HUES48 (cell line): Measurements from ENCODE around the gene FBXO3.

Experiments
- H3K27ac ChIP-seq: one replicate; pipeline ENCODE4 v1.7.0; 2013; ENCODE audit warnings: low read depth, low read length, inconsistent platforms
- H3K27me3 ChIP-seq: 2 replicates; pipeline ENCODE4 v1.6.1; 2013; ENCODE audit warnings: mild to moderate bottlenecking, low read length; ENCODE audit not compliant: control insufficient read depth, insufficient read depth
- H3K36me3 ChIP-seq: 2 replicates; pipeline ENCODE4 v1.6.1; 2013; ENCODE audit warnings: low read length; ENCODE audit not compliant: control insufficient read depth, insufficient read depth
- H3K4me1 ChIP-seq: 2 replicates; pipeline ENCODE4 v1.6.1; 2013; ENCODE audit warnings: mild to moderate bottlenecking, low read length; ENCODE audit not compliant: control insufficient read depth, insufficient read depth
- H3K4me3 ChIP-seq: 2 replicates; pipeline ENCODE4 v1.5.1; 2013; ENCODE audit warnings: mild to moderate bottlenecking, low read depth, low read length
- H3K9ac ChIP-seq: 2 replicates; pipeline ENCODE4 v1.6.1; 2013; ENCODE audit warnings: mild to moderate bottlenecking, low read depth, low read length, moderate library complexity
- H3K9me3 ChIP-seq: 2 replicates; pipeline ENCODE4 v1.6.1; 2013; ENCODE audit warnings: low read length; ENCODE audit not compliant: control insufficient read depth, insufficient read depth

Gene FBXO3

DNA sequence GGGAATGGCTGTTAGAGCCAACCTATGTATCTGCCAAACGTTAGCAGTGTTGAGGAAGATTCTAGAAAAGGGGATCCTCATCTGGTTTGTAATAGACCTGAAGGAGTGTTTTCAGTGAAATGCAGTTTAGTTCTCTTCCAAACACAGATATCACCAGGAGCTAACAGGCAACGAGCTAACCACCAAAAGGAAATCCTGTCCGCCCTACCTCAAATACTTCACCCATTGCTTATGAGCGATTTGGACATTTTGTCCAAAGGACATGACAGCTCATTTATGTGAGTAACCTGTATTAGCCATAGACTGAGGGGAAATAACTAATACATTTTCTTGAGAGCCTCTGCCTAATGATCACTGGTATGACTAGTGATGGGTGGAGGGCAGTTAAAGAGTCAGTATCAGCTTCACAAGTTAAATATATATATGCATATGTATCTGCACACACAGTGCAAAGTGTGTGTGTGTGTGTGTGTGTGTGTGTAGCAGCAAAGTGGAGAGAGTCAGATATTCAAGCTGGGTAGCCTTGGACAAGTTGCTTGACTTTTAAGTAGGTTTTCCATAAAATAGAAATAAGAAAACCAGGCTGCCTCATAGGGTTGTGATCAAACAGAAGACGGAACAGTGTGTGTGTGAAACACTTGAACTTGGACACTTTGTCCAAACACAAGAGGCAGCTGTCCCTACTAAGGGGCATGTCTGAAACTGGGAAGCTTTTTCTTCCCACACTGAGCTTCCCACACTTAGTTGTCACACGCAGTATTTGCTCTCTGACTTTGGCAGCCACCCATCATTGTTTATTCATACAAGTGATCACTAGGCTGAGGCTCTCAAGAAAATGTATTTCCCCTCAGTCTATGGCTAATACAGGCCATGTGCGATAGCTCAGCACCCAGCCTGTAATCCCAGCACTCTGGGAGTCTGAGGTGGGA lies 72.8 kb downstream of the FBXO3 start:
- peak overlapping the region; percentile 82 for H3K4me3 ChIP-seq
- H3K9ac ChIP-seq, result peak overlapping the region; percentile 38; the same call in 1 of the 2 replicates
- H3K27me3 ChIP-seq, result peaks cover 10% of the 10 kb centered on the region
- H3K36me3 ChIP-seq, result no peaks in the 10 kb centered on the region; the same call in 1 of the 2 replicates
- H3K27ac ChIP-seq, result peak overlapping the region; percentile 69
- peaks cover 18% of the 10 kb centered on the region; the same call in 1 of the 2 replicates for H3K4me1 ChIP-seq
- no peaks in the 10 kb centered on the region for H3K9me3 ChIP-seq

DNA sequence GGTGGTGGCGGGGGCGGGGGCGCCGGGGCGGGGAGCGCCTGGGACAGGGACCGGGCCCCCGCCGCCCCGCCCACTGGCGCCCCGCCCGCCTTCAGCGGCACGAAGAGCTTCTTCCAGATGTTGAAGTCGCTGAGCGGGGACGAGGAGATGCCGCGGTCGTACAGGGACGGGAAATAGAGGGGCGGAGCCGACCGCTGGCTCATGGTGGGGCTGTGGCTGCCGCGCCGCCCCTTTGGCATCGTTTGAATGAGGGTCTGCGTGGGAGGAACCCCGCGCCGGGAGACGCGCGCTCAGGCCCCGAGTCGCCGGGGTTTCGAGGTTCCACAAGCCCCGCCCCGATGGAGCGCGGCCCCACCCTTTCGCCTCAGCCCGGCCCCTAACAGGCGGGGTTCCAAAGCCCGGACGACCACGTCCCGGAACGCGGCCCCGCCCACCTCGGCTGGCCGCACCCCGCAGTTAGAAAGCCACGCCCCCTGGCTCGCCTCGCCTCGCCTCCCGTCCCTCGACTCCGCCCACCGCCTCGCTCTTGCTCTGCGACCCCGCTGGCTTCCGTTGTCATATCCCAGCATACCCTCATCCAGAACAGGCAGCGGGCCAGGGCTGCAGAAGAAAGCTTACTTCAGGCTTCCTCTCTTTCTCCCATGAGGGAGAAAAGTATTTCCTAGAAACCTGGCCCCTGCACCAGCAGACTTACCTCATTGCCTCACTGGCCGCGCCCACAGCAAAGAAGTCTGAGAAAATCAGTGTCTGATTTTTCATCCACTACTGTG lies 73.6 kb downstream of the FBXO3 start, which contains the start of gene C11orf91:
C11orf91 (minus strand) TSS at position 325 of the 770 bp plus-strand sequence; CDS start at position 239, 86 bp downstream.
- Histone ChIP-seq H3K9ac (peak within 1 kb of the TSS; percentile 38; the same call in 1 of the 2 replicates), H3K36me3 (no peaks in the 10 kb centered on the region; the same call in 1 of the 2 replicates), H3K27me3 (peaks cover 10% of the 10 kb centered on the region), H3K4me1 (peaks cover 18% of the 10 kb centered on the region; the same call in 1 of the 2 replicates), H3K27ac (peak within 1 kb of the TSS; percentile 69), H3K9me3 (no peaks in the 10 kb centered on the region), H3K4me3 (peak within 1 kb of the TSS; percentile 82)

DNA sequence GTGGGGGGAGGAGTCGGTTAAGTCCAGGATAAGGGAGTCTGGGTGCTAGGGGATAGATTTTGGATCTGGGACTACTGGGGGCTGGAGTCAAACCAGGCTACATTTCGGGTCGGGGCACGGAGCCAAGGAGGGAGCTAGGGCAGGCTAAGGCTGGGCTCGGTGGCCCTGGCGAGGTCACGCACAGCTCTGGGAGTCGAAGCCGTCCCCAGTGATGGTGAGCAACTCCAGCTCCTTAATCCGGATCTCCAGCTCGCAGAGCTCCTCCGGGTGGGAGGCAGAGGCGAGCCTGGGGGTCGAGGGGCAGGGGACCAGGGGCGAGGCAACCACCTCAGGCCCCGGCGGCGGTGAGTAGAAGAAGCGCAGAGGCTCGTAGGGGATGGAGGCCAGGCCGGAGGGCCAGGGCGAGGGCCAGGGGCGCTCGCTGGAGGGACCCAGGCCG lies 74.2 kb downstream of the FBXO3 start:
- H3K4me3 ChIP-seq, result peak overlapping the region; percentile 82; the same call in 1 of the 2 replicates
- no peak overlapping the region for H3K9ac ChIP-seq
- peaks cover 24% of the 10 kb centered on the region for H3K4me1 ChIP-seq
- no peak overlapping the region for H3K27ac ChIP-seq
- peaks cover 10% of the 10 kb centered on the region for H3K27me3 ChIP-seq
- no peaks in the 10 kb centered on the region for H3K36me3 ChIP-seq
- H3K9me3 ChIP-seq, result no peaks in the 10 kb centered on the region

DNA sequence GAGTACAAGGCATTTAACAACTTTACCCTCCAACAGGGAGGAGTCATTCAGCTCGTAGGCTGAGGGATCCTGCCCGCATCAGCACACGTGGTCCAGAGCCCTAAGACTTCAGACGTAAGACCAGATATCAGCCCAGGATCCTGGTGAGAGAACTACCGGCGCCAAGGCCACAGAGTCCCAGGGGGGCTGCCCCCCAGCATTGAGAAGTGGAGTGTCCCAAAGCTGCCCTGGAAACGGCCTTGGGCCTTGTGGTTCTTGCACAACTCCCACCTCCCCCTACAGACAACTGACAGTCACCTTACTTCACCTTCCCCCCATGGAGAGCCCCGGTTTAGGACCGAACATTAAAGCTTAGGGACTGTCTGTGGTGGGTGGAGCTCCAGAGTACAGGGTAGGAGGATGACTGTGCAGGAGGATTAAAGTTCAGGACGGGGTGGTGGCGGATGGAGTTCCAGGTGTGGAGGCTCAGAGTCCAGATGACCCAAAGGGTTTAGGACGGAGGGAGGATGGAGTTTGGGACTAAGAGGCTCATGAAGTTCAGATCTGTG lies 74.7 kb downstream of the FBXO3 start:
- H3K9ac ChIP-seq, result no peak overlapping the region
- H3K36me3 ChIP-seq, result no peaks in the 10 kb centered on the region
- peaks cover 23% of the 10 kb centered on the region for H3K4me1 ChIP-seq
- no peaks in the 10 kb centered on the region for H3K9me3 ChIP-seq
- H3K27me3 ChIP-seq, result peaks cover 10% of the 10 kb centered on the region
- H3K27ac ChIP-seq, result no peak overlapping the region
- no peak overlapping the region; the same call in 1 of the 2 replicates for H3K4me3 ChIP-seq

DNA sequence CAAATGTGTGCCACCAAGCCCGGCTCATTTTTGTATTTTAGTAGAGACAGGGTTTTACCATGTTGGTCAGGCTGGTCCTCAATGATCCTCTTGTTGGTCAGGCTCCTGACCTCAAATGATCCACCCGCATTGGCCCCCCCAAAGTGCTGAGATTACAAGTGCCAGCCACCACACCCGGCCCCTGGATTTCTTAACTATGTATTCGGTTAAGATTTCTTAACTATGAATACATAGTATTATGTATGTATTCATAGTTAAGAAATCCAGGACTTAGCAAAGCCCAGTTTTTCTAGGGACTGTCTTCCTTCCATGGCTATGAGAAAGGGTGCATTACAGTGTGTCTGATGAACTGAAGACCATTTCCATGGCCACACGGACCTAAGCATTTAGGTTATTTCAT lies 75.4 kb downstream of the FBXO3 start:
- Histone ChIP-seq H3K27ac (no peak overlapping the region), H3K36me3 (no peaks in the 10 kb centered on the region), H3K9me3 (no peaks in the 10 kb centered on the region), H3K27me3 (peaks cover 10% of the 10 kb centered on the region), H3K9ac (no peak overlapping the region), H3K4me1 (peaks cover 20% of the 10 kb centered on the region), H3K4me3 (no peak overlapping the region)

DNA sequence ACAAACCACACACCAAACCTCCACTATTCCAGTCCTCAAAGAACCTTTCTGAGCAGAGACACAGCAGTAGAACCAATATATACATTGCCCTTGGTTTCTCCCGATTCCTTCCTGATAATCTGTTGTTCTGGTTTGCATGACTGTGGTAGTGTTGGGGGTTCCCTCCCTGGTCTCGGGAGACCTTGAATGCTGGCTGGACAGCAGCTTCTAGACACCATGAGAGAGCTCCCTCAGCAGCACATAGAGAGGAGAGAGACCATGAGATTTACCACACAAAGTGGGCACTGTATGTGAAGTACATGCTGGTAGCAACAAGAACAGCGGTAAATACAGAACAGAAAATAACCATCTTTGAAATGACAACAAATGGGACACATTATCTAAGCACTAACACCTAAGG lies 76.3 kb downstream of the FBXO3 start:
- Histone ChIP-seq H3K4me3 (no peak overlapping the region), H3K36me3 (no peaks in the 10 kb centered on the region), H3K4me1 (peaks cover 23% of the 10 kb centered on the region), H3K9me3 (no peaks in the 10 kb centered on the region), H3K27me3 (peaks cover 10% of the 10 kb centered on the region), H3K27ac (no peak overlapping the region), H3K9ac (no peak overlapping the region)

DNA sequence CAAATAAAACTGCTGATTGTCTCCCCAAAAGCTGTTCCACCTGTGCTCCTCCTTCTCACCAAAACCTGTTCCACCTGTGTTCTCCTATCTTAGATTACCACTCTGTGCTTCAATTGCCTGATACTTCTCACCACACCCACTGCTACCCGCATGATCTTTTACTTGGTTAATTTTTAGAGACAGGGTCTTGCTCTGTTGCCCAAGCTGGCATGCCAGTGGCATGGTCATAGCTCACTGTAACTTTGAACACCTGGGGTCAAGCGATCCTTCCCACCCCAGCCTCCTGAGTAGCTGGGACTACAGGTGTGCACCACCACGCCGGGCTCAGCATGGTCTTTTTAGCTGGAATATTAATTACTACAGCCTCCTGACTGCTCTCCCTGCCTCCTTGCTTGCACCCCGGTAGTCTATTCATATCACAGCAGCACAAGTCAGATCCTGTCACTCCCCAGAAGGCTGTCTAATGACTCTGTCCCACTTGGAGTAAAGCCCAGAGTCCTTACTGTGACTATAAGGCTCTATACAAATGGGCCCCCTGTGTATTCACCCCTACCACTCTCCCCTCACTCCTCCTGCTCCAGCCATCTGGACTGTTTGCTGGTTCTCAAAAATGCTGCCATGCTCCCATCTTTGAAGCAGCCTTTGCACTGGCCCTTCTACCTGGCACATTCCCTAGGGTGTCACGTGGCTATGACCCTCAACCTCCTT lies 77.2 kb downstream of the FBXO3 start:
- peaks cover 32% of the 10 kb centered on the region for H3K4me1 ChIP-seq

DNA sequence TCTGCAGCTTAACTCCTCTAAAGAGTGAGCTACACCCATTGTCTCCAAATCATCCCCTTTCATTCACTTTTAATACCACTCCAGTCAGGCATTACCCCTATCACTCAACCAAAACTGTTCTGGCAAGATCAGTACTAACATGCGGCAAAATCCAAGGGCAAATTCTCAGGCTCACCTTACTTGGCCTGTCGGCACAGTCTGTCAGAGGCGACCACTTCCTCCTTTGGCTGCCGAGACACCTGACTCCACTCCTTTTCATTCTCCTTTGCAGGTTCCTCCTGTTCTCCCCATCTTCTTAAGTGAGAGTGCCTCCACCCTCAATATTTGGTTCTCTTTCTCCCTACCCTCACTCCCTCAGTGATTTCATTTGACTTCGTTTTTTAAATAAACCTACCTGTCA lies 77.9 kb downstream of the FBXO3 start:
- Histone ChIP-seq H3K9ac (no peak overlapping the region), H3K9me3 (no peaks in the 10 kb centered on the region), H3K36me3 (no peaks in the 10 kb centered on the region), H3K4me3 (no peak overlapping the region), H3K27ac (no peak overlapping the region), H3K27me3 (peaks cover 10% of the 10 kb centered on the region), H3K4me1 (peaks cover 37% of the 10 kb centered on the region)

More for the DNA sequence above, 77.2 kb downstream of the FBXO3 start:
- H3K9me3 ChIP-seq, result no peaks in the 10 kb centered on the region
- H3K27ac ChIP-seq, result no peak overlapping the region
- H3K27me3 ChIP-seq, result peaks cover 10% of the 10 kb centered on the region
- H3K9ac ChIP-seq, result no peak overlapping the region
- no peak overlapping the region for H3K4me3 ChIP-seq
- no peaks in the 10 kb centered on the region for H3K36me3 ChIP-seq

DNA sequence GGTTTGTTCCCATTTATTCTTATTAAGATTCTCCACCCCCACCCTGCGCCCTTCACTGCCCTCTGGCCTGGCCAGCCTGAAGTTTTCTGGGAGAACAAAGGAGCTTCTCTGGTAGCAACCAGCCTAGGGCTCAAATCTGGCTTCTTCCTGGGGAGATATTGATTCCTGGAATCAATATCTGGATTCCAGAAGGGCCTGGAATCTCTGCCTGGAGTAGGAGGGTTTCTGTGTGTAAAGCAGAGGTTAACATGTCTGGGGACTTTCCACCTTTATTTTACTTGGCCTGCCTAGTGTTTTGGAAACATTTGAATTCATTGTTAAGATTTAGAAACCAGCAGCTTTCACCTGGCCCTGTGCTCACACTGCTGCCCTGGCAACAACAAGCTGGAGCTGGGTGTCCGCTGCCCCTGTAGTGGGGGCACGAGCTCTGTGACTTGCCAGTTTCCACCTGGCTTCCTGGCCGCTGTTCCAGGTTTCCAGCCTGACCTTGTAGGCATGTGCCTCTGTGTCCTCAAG lies 79.2 kb downstream of the FBXO3 start:
- H3K9me3 ChIP-seq, result no peaks in the 10 kb centered on the region
- peaks cover 10% of the 10 kb centered on the region for H3K27me3 ChIP-seq
- no peak overlapping the region for H3K27ac ChIP-seq
- no peak overlapping the region for H3K4me3 ChIP-seq
- H3K36me3 ChIP-seq, result no peaks in the 10 kb centered on the region
- H3K9ac ChIP-seq, result no peak overlapping the region
- peaks cover 43% of the 10 kb centered on the region for H3K4me1 ChIP-seq
